Endothelial cell of umbilical vein (primary cell): ENCODE results near the gene CRELD2.

Experiments used
- EZH2 ChIP-seq: IDR thresholded peaks from 2 replicates; pipeline ENCODE4 v1.6.1; 2012; ENCODE audit warnings: borderline replicate concordance, low read depth, mild to moderate bottlenecking, moderate library complexity, low read length, inconsistent platforms; ENCODE audit not compliant: severe bottlenecking
- JUN ChIP-seq: IDR thresholded peaks from 2 replicates; pipeline ENCODE4 v1.6.1; 2011; ENCODE audit warnings: borderline replicate concordance, low read depth; ENCODE audit not compliant: insufficient read length, insufficient read depth
- MYC ChIP-seq: IDR thresholded peaks from one replicate; pipeline ENCODE4 v1.6.1; 2011; ENCODE audit warnings: mild to moderate bottlenecking, low read depth, low read length
- POLR2A ChIP-seq: IDR thresholded peaks from 2 replicates; pipeline ENCODE4 v1.6.1; 2012; ENCODE audit warnings: low read depth, mild to moderate bottlenecking, control low read depth, low read length
- POLR2AphosphoS5 ChIP-seq: IDR thresholded peaks from 2 replicates; pipeline ENCODE4 v1.6.1; 2012; ENCODE audit warnings: low read depth, mild to moderate bottlenecking, control low read depth, low read length, moderate library complexity; ENCODE audit not compliant: insufficient read depth
- TF ChIP-seq, protein P1 (sequence below), 2 donors: IDR thresholded peaks; 1 replicate in 1 of 2; 2 replicates in 1 of 2; pipeline ENCODE4 v1.5.1; 2011; ENCODE audit warnings: low read length in 2 of 2, mild to moderate bottlenecking in 2 of 2, moderate library complexity in 2 of 2, control low read depth in 1 of 2, inconsistent platforms in 1 of 2, low read depth in 1 of 2; ENCODE audit not compliant: insufficient read depth in 1 of 2; ENCODE audit errors: extremely low read depth in 1 of 2
- TF ChIP-seq, protein P2 (sequence below): IDR thresholded peaks from 2 replicates; pipeline ENCODE4 v1.6.1; 2011; ENCODE audit not compliant: insufficient read depth, insufficient read length

DNA sequence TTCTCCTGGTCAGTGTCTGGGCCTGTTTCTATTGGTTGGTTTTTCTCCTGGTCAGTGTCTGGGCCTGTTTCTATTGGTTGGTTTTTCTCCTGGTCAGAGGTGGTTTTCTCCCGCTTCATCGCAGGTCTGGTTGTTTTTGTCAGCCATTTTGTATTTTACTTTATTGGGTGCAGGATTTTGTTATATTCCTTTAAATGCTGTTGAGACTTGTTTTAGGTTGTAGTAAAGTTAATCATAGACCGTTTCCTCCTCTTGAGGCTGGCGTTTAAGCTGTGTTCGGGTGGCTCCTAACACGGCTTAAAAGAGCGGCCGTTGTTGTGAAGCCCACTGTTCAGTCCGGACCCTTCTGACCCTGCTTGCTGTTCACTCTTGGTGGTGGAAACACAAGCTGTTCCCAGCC is 38.6 kb upstream of the CRELD2 start:
- TF ChIP-seq POLR2A (no peak), EZH2 (no peak), POLR2AphosphoS5 (no peak), JUN (no peak), MYC (no peak)
- TF ChIP-seq, protein P1, sequence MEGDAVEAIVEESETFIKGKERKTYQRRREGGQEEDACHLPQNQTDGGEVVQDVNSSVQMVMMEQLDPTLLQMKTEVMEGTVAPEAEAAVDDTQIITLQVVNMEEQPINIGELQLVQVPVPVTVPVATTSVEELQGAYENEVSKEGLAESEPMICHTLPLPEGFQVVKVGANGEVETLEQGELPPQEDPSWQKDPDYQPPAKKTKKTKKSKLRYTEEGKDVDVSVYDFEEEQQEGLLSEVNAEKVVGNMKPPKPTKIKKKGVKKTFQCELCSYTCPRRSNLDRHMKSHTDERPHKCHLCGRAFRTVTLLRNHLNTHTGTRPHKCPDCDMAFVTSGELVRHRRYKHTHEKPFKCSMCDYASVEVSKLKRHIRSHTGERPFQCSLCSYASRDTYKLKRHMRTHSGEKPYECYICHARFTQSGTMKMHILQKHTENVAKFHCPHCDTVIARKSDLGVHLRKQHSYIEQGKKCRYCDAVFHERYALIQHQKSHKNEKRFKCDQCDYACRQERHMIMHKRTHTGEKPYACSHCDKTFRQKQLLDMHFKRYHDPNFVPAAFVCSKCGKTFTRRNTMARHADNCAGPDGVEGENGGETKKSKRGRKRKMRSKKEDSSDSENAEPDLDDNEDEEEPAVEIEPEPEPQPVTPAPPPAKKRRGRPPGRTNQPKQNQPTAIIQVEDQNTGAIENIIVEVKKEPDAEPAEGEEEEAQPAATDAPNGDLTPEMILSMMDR (IDR thresholded peaks at IDR 0.05; ENCODE audit: extremely low read depth in 1 of 2, insufficient read depth in 1 of 2, low read depth in 1 of 2, low read length in 2 of 2) = no peak
- TF ChIP-seq, protein P2, sequence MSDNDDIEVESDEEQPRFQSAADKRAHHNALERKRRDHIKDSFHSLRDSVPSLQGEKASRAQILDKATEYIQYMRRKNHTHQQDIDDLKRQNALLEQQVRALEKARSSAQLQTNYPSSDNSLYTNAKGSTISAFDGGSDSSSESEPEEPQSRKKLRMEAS = no peak
